NCI-H345 (cell line): ENCODE results near the gene CYP4F8.
"Not testable (repeated sequence)": the region's sequence is repeated elsewhere in the genome, so short reads cannot be mapped to it uniquely, and the experiment has no call there.

Experiments used
- DNase-seq: peaks from one replicate; lab custom pipeline; 2025; lab: John Stamatoyannopoulos, UW

The CYP4F8 gene

GRCh38 chr19:15614507-15615379, at the start of gene CYP4F8:
TSS of gene CYP4F8 (plus strand) at chr19:15615218. CDS start at chr19:15615617, 399 bp downstream.
- no peak for DNase-seq

GRCh38 chr19:15570420-15570819, 44.6 kb upstream of the CYP4F8 start:
- DNase-seq: no peak

- no peak for DNase-seq
Measured at GRCh38 chr19:15575406-15575805, 39.6 kb upstream of the CYP4F8 start.

- no peak for DNase-seq
Measured at GRCh38 chr19:15576526-15577156, 38.4 kb upstream of the CYP4F8 start.

- DNase-seq: no peak
Measured at GRCh38 chr19:15577184-15577771, 37.7 kb upstream of the CYP4F8 start.

- DNase-seq: no peak
Measured at GRCh38 chr19:15583346-15583745, 31.7 kb upstream of the CYP4F8 start.

- no peak for DNase-seq
Measured at GRCh38 chr19:15584095-15584494, 30.9 kb upstream of the CYP4F8 start.

- DNase-seq: peak; percentile 4
Measured at GRCh38 chr19:15584541-15585115, 30.4 kb upstream of the CYP4F8 start.

- no peak for DNase-seq
Measured at GRCh38 chr19:15587663-15588062, 27.4 kb upstream of the CYP4F8 start.

GRCh38 chr19:15588265-15588664, 26.8 kb upstream of the CYP4F8 start:
- no peak for DNase-seq

GRCh38 chr19:15589760-15590451, 25.1 kb upstream of the CYP4F8 start:
- no peak for DNase-seq

GRCh38 chr19:15591796-15592195, 23.2 kb upstream of the CYP4F8 start:
- DNase-seq: no peak

- not testable (repeated sequence) for DNase-seq
Measured at GRCh38 chr19:15592506-15592905, 22.5 kb upstream of the CYP4F8 start.

- not testable (repeated sequence) for DNase-seq
Measured at GRCh38 chr19:15593766-15594165, 21.3 kb upstream of the CYP4F8 start.

GRCh38 chr19:15595069-15595468, 19.9 kb upstream of the CYP4F8 start:
- no peak for DNase-seq

- DNase-seq: not testable (repeated sequence)
Measured at GRCh38 chr19:15607978-15608925, 6.8 kb upstream of the CYP4F8 start.

- DNase-seq: no peak
Measured at GRCh38 chr19:15609261-15609660, 5.8 kb upstream of the CYP4F8 start.

- no peak for DNase-seq
Measured at GRCh38 chr19:15612342-15612741, 2.7 kb upstream of the CYP4F8 start.

GRCh38 chr19:15613338-15613737, 1.7 kb upstream of the CYP4F8 start:
- DNase-seq: no peak

GRCh38 chr19:15615526-15615925, 508 bp downstream of the CYP4F8 start:
- no peak for DNase-seq

GRCh38 chr19:15616183-15616582, 1.2 kb downstream of the CYP4F8 start:
- DNase-seq: no peak
